ENCODE measurements around the gene LRMDA. TPM values are rescaled to one million over a fixed set of nuclear protein-coding genes. Genes with fewer than 3 reads are reported as not detected.

The LRMDA gene
- total RNA-seq, 2 experiments from 2014 or later, result not detected

DNA sequence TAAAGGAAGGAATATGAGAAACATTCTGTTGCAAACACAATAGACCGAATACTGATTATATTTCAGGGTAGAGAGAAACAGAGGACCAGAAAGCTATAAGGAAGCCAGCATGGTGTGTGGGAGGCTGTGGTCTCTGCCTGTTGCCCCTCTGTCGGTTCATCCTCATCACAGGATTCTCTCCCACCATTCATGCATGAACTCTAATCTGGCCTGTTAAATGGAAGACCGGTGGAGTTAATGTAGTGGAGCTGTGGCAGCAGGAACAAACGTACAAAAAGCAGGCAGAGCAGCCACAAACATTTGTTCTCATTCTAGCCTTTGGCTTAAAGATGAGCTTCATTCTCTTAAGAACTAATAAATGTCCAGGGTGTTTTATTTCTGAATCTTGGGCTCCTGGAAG is 902.4 kb downstream of the LRMDA start:
- no peaks in the 10 kb centered on the region for H3K4me1 Mint-ChIP-seq (ENCODE audit: low read depth)
- H3K4me3 Mint-ChIP-seq, result no peak overlapping the region
- no peaks in the 10 kb centered on the region for H3K36me3 Mint-ChIP-seq (ENCODE audit: low read depth)
- H3K27me3 Mint-ChIP-seq (ENCODE audit: low read depth), result no peaks in the 10 kb centered on the region
- no peak for DNase-seq
- H3K9me3 Mint-ChIP-seq, result no peaks in the 10 kb centered on the region
- no peak overlapping the region for H3K27ac Mint-ChIP-seq
- CTCF ChIA-PET, result no interaction called here
- intact Hi-C loops (cut with micrococcal nuclease), result no loop called here

DNA sequence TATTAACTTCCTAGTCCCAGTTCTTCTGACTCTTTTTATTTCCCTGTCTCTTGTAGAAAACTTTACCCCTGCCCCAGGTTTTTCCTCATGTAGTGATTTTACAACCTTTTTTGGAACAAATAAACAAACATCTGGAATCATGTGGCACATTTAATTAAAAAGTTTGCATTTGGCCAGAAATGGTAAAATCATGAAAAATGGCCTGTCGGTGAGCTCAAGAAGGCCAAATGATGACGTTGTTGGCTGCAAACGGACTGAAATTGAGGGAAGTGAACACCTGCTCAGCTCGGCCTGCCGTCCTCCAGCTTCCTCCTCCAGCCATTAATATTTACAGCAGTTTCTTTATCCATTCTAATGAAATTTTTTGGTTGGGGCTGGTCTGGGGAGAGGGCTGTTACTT is 902.8 kb downstream of the LRMDA start:
- H3K4me1 Mint-ChIP-seq (ENCODE audit: low read depth), result no peaks in the 10 kb centered on the region
- H3K27me3 Mint-ChIP-seq (ENCODE audit: low read depth), result no peaks in the 10 kb centered on the region
- H3K36me3 Mint-ChIP-seq (ENCODE audit: low read depth), result no peaks in the 10 kb centered on the region
- no peak overlapping the region for H3K4me3 Mint-ChIP-seq
- no peaks in the 10 kb centered on the region for H3K9me3 Mint-ChIP-seq
- no peak overlapping the region for H3K27ac Mint-ChIP-seq
- no peak for DNase-seq
- intact Hi-C loops (cut with micrococcal nuclease), result no loop called here
- CTCF ChIA-PET, result no interaction called here

DNA sequence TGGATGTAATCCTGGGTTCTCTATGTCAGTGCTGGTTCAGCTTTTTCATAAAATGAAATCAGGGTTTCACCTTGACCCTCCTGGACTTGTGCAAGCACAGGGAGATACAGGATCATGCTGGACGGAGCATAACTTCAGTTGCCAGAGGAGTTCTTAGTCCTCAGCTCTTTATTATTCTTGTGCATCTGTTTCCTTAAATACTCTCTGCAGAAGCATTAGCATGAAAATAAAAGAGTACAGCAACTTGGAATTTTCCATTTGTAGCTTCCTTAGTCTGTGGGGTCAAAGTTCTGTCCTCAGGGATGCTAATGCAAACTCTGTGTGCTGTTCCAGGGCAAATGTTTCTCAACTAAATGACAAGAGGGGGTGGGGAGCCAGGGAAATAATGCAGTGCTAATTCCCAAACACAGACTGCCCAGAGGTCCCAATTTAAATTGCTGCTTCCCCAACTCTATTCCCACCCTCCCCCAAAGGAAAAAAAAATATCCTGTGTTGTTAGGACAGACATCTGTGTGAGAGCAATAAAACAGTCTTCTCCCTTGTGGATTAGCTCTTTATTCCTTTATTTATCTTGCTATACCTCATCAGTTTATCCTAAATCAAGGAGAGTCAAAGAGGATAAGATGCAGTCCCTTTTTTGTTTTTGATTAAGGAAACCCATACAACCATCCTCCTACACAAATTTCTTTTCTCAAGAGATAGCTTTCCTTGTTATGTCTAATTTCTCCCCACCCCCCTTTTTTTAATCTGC is 905.0 kb downstream of the LRMDA start:
- Mint-ChIP-seq H3K36me3 (ENCODE audit: low read depth) (no peaks in the 10 kb centered on the region), H3K4me3 (no peak overlapping the region), H3K27ac (no peak overlapping the region), H3K9me3 (no peaks in the 10 kb centered on the region), H3K27me3 (ENCODE audit: low read depth) (no peaks in the 10 kb centered on the region), H3K4me1 (ENCODE audit: low read depth) (no peaks in the 10 kb centered on the region)
- DNase-seq, result no peak
- CTCF ChIA-PET, result no interaction called here
- intact Hi-C loops (cut with micrococcal nuclease), result no loop called here

DNA sequence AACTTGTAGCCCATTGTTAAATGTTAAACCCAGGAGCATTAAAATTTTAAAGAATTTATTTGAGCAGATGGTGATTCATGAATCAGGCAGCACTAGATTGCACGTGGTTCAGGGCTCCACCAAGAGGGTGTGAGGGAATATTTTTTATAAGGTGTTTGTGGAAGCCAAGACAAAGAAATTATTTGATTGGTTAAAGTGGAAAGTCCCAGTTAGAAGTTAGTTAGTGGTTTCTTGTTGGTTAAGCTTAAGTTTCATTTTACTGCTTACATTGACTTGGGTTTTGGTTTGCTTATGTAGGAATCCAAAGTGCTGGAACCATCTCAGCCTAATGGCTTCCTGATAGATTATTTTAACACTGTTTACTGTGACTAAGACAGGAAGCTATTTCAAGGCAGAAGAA is 906.2 kb downstream of the LRMDA start:
- Mint-ChIP-seq H3K27me3 (ENCODE audit: low read depth) (no peaks in the 10 kb centered on the region), H3K4me1 (ENCODE audit: low read depth) (no peaks in the 10 kb centered on the region), H3K4me3 (no peak overlapping the region), H3K27ac (no peak overlapping the region), H3K9me3 (no peaks in the 10 kb centered on the region), H3K36me3 (ENCODE audit: low read depth) (no peaks in the 10 kb centered on the region)
- intact Hi-C loops (cut with micrococcal nuclease), result no loop called here
- no peak for DNase-seq
- CTCF ChIA-PET, result no interaction called here

DNA sequence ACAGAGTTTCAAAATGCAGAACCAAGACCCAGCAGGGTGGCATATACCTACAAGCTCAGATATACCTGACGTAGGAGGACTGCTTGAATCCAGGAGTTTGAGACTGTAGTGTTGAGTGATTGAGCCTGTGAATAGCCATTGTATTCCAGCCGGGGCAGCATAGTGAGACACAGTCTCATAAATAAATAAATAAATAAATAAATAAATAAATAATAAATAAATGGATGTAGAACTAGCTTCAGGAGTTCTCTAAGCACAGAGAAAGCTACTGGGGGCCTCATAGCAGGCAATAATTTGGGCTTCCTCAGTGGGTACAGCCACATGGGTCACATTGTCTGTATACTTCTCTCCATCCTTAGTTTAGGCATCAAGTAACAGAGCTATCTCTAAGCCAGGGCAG is 906.8 kb downstream of the LRMDA start:
- CTCF ChIA-PET, result no interaction called here
- no peak for DNase-seq
- H3K4me3 Mint-ChIP-seq, result no peak overlapping the region
- no peaks in the 10 kb centered on the region for H3K9me3 Mint-ChIP-seq
- H3K4me1 Mint-ChIP-seq (ENCODE audit: low read depth), result no peaks in the 10 kb centered on the region
- intact Hi-C loops (cut with micrococcal nuclease), result no loop called here
- H3K27ac Mint-ChIP-seq, result no peak overlapping the region
- H3K36me3 Mint-ChIP-seq (ENCODE audit: low read depth), result no peaks in the 10 kb centered on the region
- H3K27me3 Mint-ChIP-seq (ENCODE audit: low read depth), result no peaks in the 10 kb centered on the region

DNA sequence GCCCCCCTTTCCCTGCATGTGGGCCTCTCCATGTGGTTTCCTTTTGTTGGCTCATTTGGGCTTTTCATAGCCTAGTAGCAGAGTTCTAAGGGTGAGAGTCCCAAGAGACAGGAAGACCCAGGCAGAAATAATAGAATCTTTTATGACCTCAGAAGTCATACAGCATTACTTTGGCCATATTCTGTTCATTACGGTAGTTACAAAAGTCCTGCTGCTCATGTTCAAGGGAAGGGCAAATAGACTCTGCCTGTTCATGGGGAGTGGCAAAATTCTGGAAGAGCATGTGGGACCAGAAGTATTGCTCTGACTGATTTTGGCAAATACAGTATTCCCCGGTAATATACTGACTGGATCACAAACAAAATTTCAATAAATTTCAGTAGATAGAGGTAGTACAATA is 910.3 kb downstream of the LRMDA start:
- intact Hi-C loops (cut with micrococcal nuclease), result no loop called here

DNA sequence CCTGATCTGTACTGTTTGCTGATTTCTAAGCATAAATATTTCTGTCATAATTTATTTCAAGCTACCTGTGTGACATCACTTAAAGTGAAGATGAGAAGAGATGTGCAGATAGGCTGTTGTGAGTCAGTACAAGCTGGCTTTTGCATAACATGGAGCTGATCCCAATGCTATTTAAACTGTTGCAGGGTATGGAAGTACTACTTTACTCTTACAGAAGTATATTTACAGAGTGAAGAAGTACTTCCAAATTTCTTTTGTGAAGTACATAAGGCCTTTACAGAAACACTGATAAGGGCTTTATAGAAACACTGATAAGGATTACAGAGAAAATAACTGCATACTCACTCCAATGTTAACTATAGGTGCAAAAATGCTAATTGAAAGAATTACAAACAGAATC is 911.6 kb downstream of the LRMDA start:
- intact Hi-C loops (cut with micrococcal nuclease), result no loop called here
- no peaks in the 10 kb centered on the region for H3K4me1 Mint-ChIP-seq (ENCODE audit: low read depth)
- no peaks in the 10 kb centered on the region for H3K27me3 Mint-ChIP-seq (ENCODE audit: low read depth)
- H3K36me3 Mint-ChIP-seq (ENCODE audit: low read depth), result no peaks in the 10 kb centered on the region
- DNase-seq, result no peak
- H3K27ac Mint-ChIP-seq, result no peak overlapping the region
- H3K4me3 Mint-ChIP-seq, result no peak overlapping the region
- CTCF ChIA-PET, result no interaction called here
- no peaks in the 10 kb centered on the region for H3K9me3 Mint-ChIP-seq

More for the DNA sequence above, 910.3 kb downstream of the LRMDA start:
- Mint-ChIP-seq H3K27ac (no peak overlapping the region), H3K4me3 (no peak overlapping the region), H3K4me1 (ENCODE audit: low read depth) (no peaks in the 10 kb centered on the region), H3K27me3 (ENCODE audit: low read depth) (no peaks in the 10 kb centered on the region), H3K36me3 (ENCODE audit: low read depth) (no peaks in the 10 kb centered on the region), H3K9me3 (no peaks in the 10 kb centered on the region)
- DNase-seq, result no peak
- CTCF ChIA-PET, result no interaction called here

DNA sequence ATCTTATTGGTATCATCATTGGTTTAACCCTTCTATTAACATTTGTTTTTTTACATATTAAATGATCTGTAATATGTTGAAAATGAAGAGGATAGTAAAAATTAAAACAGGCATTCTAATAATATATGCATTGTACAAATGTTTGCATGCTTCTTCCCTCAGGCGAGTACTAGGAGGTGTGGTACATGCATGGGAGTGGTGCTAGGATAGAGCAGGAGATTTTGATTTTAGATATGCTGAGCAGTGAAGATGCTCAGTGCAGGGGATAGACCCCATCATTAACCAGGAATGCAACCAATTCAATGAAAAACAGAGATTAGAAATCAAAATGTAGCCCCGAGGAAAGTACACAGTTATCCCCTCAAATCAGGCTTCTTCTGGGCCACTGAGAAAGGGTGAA is 916.4 kb downstream of the LRMDA start:
- CTCF ChIA-PET, result no interaction called here
- H3K4me3 Mint-ChIP-seq, result no peak overlapping the region
- H3K4me1 Mint-ChIP-seq (ENCODE audit: low read depth), result no peaks in the 10 kb centered on the region
- no peaks in the 10 kb centered on the region for H3K27me3 Mint-ChIP-seq (ENCODE audit: low read depth)
- H3K9me3 Mint-ChIP-seq, result peaks cover 2% of the 10 kb centered on the region
- DNase-seq, result no peak
- H3K27ac Mint-ChIP-seq, result no peak overlapping the region
- no peaks in the 10 kb centered on the region for H3K36me3 Mint-ChIP-seq (ENCODE audit: low read depth)
- intact Hi-C loops (cut with micrococcal nuclease), result no loop called here

DNA sequence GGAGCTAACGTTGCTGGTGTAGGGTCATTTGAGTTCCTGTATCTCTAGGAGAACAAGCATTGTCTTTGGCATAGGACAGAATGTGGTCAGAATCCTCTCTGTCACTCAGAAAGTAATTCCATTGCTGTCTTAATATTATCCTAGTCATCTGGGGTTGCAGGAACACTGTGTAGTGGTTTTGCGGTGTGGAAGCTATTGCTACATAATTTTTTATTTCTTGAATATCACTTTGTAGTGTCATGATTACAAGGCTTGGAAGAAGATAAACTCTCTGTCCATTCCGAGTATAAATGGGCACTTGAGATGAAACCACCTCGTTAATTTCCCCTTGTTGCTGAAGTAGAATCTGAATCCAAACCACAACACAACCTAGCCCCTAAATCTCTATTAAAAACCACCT is 919.2 kb downstream of the LRMDA start:
- no peak overlapping the region for H3K4me3 Mint-ChIP-seq
- intact Hi-C loops (cut with micrococcal nuclease), result no loop called here
- no peaks in the 10 kb centered on the region for H3K36me3 Mint-ChIP-seq (ENCODE audit: low read depth)
- H3K9me3 Mint-ChIP-seq, result peaks cover 2% of the 10 kb centered on the region
- no peak overlapping the region for H3K27ac Mint-ChIP-seq
- CTCF ChIA-PET, result no interaction called here
- no peaks in the 10 kb centered on the region for H3K27me3 Mint-ChIP-seq (ENCODE audit: low read depth)
- no peak for DNase-seq
- no peaks in the 10 kb centered on the region for H3K4me1 Mint-ChIP-seq (ENCODE audit: low read depth)

DNA sequence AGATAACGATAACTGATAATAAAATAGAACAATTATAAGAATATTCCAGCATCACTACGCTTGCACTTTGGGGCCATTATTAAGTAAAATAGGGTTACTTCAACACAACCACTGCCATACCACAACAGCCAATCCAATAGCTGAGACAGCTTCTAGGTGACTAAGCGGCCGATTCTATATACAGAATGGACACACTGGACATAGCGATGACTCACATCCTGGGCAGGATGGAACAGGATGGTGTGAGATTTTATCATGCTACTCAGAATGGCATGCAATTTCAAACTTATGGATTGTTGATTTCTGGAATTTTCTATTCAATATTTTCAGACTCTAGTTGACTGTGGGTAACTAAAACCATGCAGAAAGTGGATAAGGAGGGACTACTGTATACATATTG is 920.9 kb downstream of the LRMDA start:
- no peaks in the 10 kb centered on the region for H3K36me3 Mint-ChIP-seq (ENCODE audit: low read depth)
- intact Hi-C loops (cut with micrococcal nuclease), result no loop called here
- H3K27me3 Mint-ChIP-seq (ENCODE audit: low read depth), result no peaks in the 10 kb centered on the region
- H3K4me3 Mint-ChIP-seq, result no peak overlapping the region
- H3K9me3 Mint-ChIP-seq, result peaks cover 2% of the 10 kb centered on the region
- CTCF ChIA-PET, result no interaction called here
- no peak for DNase-seq
- no peak overlapping the region for H3K27ac Mint-ChIP-seq
- H3K4me1 Mint-ChIP-seq (ENCODE audit: low read depth), result no peaks in the 10 kb centered on the region

DNA sequence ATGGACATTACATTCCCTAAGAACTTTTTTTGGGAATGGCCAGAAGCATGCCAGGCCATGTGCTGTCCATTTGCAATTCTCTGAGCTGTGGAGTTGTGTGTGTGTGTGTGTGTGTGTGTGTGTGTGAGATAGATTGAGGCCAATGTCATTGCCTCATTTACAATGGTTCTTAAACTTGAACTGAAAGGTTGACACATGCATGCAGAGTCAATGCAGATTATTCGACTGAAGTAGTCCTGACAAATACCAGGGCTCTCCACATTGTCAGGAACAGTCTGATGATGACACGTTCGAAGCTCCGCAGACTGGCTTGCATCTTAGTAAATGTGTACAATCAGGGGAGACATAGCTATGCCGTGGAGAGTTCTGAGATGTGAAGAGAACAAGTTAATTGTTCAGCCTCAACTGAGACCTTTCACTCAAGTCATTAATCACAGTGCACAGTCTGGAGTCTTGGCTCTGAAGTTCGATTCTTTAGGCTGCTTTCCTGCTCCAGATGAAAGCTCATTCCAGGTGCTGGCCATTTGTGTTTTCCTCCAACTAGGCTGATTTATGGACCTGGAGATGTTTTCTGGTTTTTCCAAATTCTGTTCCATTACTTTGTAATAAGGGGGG is 921.9 kb downstream of the LRMDA start:
- Mint-ChIP-seq H3K4me3 (no peak overlapping the region), H3K9me3 (peaks cover 2% of the 10 kb centered on the region), H3K4me1 (ENCODE audit: low read depth) (no peaks in the 10 kb centered on the region), H3K27ac (no peak overlapping the region), H3K36me3 (ENCODE audit: low read depth) (no peaks in the 10 kb centered on the region), H3K27me3 (ENCODE audit: low read depth) (no peaks in the 10 kb centered on the region)
- CTCF ChIA-PET, result no interaction called here
- intact Hi-C loops (cut with micrococcal nuclease), result no loop called here
- DNase-seq, result no peak

DNA sequence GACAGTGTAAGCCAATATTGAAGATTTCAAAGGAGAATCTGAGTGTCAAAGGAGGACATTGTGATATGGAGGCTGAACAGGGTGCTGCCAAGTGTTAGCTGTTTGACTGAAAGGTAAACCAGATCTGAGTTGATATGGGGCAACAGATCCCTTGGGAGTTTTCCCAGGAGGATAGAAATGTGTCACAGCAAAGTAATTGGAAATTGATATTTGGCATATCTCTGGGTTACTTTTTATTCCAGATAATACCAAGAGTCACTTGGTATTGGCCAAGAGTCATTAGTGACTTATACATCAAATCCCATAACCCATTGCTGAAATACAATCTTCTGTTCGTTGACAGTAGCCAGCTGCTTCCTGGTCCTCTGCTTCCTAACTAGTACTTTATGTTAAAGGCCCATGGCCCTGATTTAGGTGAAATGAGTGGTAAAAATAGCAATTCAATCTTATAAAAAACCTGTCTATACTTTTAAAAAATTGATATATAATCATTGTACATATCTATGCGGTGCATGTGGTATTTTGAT is 922.9 kb downstream of the LRMDA start:
- H3K27me3 Mint-ChIP-seq (ENCODE audit: low read depth), result no peaks in the 10 kb centered on the region
- no peaks in the 10 kb centered on the region for H3K36me3 Mint-ChIP-seq (ENCODE audit: low read depth)
- intact Hi-C loops (cut with micrococcal nuclease), result no loop called here
- no peak overlapping the region for H3K27ac Mint-ChIP-seq
- CTCF ChIA-PET, result no interaction called here
- DNase-seq, result no peak
- no peak overlapping the region for H3K4me3 Mint-ChIP-seq
- no peaks in the 10 kb centered on the region for H3K4me1 Mint-ChIP-seq (ENCODE audit: low read depth)
- H3K9me3 Mint-ChIP-seq, result peaks cover 2% of the 10 kb centered on the region

DNA sequence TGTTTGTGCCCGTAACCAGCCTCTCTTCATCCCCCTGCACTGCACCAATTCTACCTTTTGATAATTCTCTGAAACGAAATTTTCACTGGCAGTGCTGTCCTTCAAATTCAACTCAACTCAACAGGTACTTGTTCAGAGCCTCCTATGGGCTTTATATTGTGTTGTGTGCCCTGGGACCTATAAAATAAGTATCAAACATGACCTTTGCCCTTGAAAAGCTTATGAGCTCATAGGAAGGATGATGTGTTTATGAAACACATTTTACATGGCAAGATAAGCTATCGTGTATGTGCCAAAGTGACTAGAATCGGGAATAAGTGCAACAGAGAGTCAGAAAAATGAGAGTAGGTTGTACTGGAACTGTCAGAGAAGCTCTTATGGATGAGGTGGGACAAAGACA is 923.5 kb downstream of the LRMDA start:
- intact Hi-C loops (cut with micrococcal nuclease), result no loop called here
- DNase-seq, result no peak
- Mint-ChIP-seq H3K4me3 (no peak overlapping the region), H3K36me3 (ENCODE audit: low read depth) (no peaks in the 10 kb centered on the region), H3K4me1 (ENCODE audit: low read depth) (no peaks in the 10 kb centered on the region), H3K9me3 (peaks cover 2% of the 10 kb centered on the region), H3K27me3 (ENCODE audit: low read depth) (no peaks in the 10 kb centered on the region), H3K27ac (no peak overlapping the region)
- CTCF ChIA-PET, result no interaction called here

Data from activated naive CD4-positive, alpha-beta T cell treated with anti-CD3 and anti-CD28 coated beads for 36 hours (primary cell).